SU-DHL-6 (cell line): ENCODE data around the gene C2CD2.

Source experiments
- H2AFZ ChIP-seq: fragments of 200-600 bp; sonication (generic); 2 replicates; pipeline ENCODE4 v1.6.1; 2014; ENCODE audit warnings: low read depth, mild to moderate bottlenecking, moderate library complexity, mixed read lengths, antibody characterized with exemption, low read length; ENCODE audit not compliant: severe bottlenecking
- H3F3A ChIP-seq: fragments of 200-600 bp; shearing (Covaris generic); 2 replicates; pipeline ENCODE4 v1.6.0; 2016; ENCODE audit warnings: antibody characterized with exemption, mild to moderate bottlenecking; ENCODE audit not compliant: insufficient read depth
- H3K27ac ChIP-seq: fragments of 200-600 bp; sonication (generic); 2 replicates; pipeline ENCODE4 v1.5.1; 2016; ENCODE audit warnings: low read depth, mild to moderate bottlenecking, low read length, moderate library complexity, mixed read lengths
- H3K27me3 ChIP-seq: fragments of 200-600 bp; sonication (generic), shearing (Covaris generic); 2 replicates; pipeline ENCODE4 v1.6.0; 2014; ENCODE audit warnings: mild to moderate bottlenecking, low read length
- H3K36me3 ChIP-seq: fragments of 200-600 bp; sonication (generic); 2 replicates; pipeline ENCODE4 v1.6.1; 2014; ENCODE audit warnings: mild to moderate bottlenecking, low read length, mixed read lengths
- H3K4me2 ChIP-seq: fragments of 300-600, 200-600 bp; shearing (Covaris generic), sonication (generic); 2 replicates; pipeline ENCODE4 v1.6.0; 2014; ENCODE audit warnings: low read length, low read depth, mild to moderate bottlenecking; ENCODE audit not compliant: poor library complexity, severe bottlenecking
- H3K4me3 ChIP-seq: fragments of 200-600 bp; sonication (generic); 2 replicates; pipeline ENCODE4 v1.5.1; 2014; ENCODE audit warnings: antibody characterized with exemption, low read length, mild to moderate bottlenecking, mixed read lengths; ENCODE audit not compliant: insufficient read depth, poor library complexity, severe bottlenecking
- H3K79me2 ChIP-seq: fragments of 200-600 bp; sonication (generic); 2 replicates; pipeline ENCODE4 v1.6.1; 2014; ENCODE audit warnings: mild to moderate bottlenecking, low read length, moderate library complexity; ENCODE audit not compliant: insufficient read depth
- H3K9ac ChIP-seq: fragments of 200-600 bp; sonication (generic); 2 replicates; pipeline ENCODE4 v1.7.0; 2014; ENCODE audit warnings: mild to moderate bottlenecking, low read length
- H3K9me2 ChIP-seq: fragments of 200-600 bp; sonication (generic); replicated peaks from 2 replicates; pipeline ENCODE4 v1.6.1; 2014; ENCODE audit warnings: low read length; ENCODE audit not compliant: insufficient read depth
- H3K9me3 ChIP-seq: fragments of 200-600 bp; sonication (generic); 2 replicates; pipeline ENCODE4 v1.6.1; 2014; ENCODE audit warnings: low read length, mixed read lengths; ENCODE audit not compliant: insufficient read depth
- H4K20me1 ChIP-seq: fragments of 200-600 bp; sonication (generic); 2 replicates; pipeline ENCODE4 v1.6.1; 2014; ENCODE audit warnings: low read depth, mild to moderate bottlenecking, antibody characterized with exemption, low read length, moderate library complexity, mixed read lengths
- EZH2phosphoT487 ChIP-seq: fragments of 200-600 bp; sonication (generic), shearing (Covaris generic); conservative IDR thresholded peaks from 2 replicates; pipeline ENCODE4 v1.6.1; 2018; ENCODE audit warnings: mild to moderate bottlenecking, antibody characterized with exemption, low read length, moderate library complexity, mixed read lengths
- TF ChIP-seq, protein P1 (sequence below): fragments of 200-600 bp; sonication (generic); IDR thresholded peaks from one replicate; pipeline ENCODE4 v1.5.1; 2017; ENCODE audit warnings: antibody characterized with exemption, mild to moderate bottlenecking, low read length, moderate library complexity; ENCODE audit not compliant: insufficient read depth, poor library complexity, severe bottlenecking

C2CD2 gene

DNA sequence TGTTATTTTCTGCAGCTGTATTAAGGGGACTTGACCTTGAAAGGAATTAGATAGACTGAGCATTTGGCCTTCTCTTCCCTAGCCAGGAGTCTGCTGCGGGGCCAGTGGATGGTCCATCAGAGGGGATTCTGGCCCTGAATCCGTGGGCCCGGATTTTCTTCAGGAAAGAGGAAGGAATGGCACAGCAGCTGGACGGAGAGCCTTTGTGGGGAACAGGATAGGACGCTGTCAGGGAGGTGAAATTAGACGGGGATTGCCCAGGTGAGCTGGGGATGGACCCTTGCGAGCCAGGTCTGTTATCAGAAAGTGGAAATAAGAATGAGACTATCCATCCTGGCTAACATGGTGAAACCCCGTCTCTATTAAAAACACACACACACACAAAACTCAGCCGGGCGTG is 1.7 kb upstream of the C2CD2 start:
- H3F3A ChIP-seq: no peaks in the 10 kb centered on the region
- H3K79me2 ChIP-seq: no peaks in the 10 kb centered on the region
- H3K4me2 ChIP-seq: no peak overlapping the region
- no peak overlapping the region for H3K27ac ChIP-seq
- H3K9me3 ChIP-seq: no peaks in the 10 kb centered on the region
- H3K9ac ChIP-seq: no peak overlapping the region
- no peaks in the 10 kb centered on the region for H3K27me3 ChIP-seq
- TF ChIP-seq, protein P1, sequence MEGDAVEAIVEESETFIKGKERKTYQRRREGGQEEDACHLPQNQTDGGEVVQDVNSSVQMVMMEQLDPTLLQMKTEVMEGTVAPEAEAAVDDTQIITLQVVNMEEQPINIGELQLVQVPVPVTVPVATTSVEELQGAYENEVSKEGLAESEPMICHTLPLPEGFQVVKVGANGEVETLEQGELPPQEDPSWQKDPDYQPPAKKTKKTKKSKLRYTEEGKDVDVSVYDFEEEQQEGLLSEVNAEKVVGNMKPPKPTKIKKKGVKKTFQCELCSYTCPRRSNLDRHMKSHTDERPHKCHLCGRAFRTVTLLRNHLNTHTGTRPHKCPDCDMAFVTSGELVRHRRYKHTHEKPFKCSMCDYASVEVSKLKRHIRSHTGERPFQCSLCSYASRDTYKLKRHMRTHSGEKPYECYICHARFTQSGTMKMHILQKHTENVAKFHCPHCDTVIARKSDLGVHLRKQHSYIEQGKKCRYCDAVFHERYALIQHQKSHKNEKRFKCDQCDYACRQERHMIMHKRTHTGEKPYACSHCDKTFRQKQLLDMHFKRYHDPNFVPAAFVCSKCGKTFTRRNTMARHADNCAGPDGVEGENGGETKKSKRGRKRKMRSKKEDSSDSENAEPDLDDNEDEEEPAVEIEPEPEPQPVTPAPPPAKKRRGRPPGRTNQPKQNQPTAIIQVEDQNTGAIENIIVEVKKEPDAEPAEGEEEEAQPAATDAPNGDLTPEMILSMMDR: no peak
- no peak for TF ChIP-seq EZH2phosphoT487
- no peak overlapping the region for H3K4me3 ChIP-seq
- H3K9me2 ChIP-seq: no peaks in the 10 kb centered on the region
- no peak overlapping the region for H2AFZ ChIP-seq
- H3K36me3 ChIP-seq: no peaks in the 10 kb centered on the region
- H4K20me1 ChIP-seq: no peaks in the 10 kb centered on the region

DNA sequence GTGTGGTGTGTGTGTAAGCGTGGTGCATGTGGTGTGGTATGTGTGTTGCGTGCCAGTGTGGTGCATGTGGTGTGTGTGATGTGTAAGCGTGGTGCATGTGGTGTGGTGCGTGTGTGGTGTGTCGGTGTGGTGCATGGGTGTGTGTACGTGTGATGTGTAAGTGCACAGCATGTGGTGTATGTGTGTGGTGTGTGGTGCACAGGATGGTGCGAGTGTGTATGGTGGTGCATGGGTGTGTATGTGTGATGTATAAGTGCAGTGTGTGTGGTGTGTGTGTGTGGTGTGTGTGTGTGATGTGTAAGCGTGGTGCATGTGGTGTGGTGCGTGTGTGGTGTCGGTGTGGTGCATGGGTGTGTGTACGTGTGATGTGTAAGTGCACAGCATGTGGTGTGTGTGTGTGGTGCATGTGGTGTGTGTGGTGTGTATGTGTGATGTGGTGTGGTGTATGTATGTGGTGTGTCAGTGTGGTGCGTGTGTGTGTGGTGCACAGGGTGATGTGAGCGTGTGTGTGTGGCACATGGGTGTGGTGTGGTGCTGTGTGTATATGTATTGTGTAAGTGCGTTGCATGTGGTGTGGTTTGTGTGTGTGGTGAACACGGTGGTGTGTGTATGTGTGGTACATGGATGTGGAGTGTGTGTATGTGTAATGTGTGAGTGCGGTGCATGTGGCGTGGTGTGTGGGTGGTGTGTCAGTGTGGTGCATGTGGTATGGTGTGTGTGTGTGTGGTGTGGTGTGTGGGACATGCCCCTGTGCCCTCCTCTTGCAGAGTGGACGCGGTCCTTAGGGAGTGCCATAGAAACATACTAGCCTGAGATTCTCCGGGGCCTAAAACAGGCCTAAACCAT is 1.1 kb upstream of the C2CD2 start:
- H2AFZ ChIP-seq: no peak overlapping the region
- H3K36me3 ChIP-seq: no peaks in the 10 kb centered on the region
- no peak overlapping the region for H3K27ac ChIP-seq
- H3K4me3 ChIP-seq: no peak overlapping the region
- no peaks in the 10 kb centered on the region for H3K79me2 ChIP-seq
- no peak overlapping the region for H3K4me2 ChIP-seq
- TF ChIP-seq, protein P1: no peak
- TF ChIP-seq EZH2phosphoT487: no peak
- no peaks in the 10 kb centered on the region for H3K9me2 ChIP-seq
- H3K9ac ChIP-seq: no peak overlapping the region
- no peaks in the 10 kb centered on the region for H4K20me1 ChIP-seq
- H3K27me3 ChIP-seq: no peaks in the 10 kb centered on the region
- no peaks in the 10 kb centered on the region for H3F3A ChIP-seq
- no peaks in the 10 kb centered on the region for H3K9me3 ChIP-seq

DNA sequence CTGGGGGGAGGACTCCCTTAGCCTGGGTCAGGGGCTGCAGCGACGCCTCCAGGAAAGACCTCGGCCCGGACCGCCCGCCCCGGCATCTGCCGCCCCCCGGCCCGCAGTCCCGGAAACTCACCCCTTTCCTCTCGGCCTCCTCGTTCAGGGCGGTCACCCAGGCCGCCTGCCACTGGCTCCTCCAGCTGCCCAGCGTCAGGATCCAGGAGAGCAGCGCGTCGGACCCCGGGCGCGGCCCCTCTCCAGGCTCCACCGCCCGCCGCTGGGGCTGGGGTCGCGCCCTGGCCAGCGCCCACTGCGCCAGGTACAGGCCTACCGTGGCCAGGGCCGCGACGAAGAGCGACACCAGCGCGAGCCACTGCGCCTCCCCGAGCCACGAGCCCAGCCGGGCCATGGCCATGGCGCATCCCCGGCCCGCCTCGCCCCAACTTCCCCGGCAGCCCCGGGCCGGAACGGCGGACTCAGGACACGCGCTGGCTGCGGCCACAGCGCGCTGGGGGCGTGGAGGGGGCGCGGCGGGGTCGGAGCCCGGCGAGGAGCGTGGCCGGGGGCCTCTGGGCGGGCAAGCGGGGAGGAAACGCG is 478 bp downstream of the C2CD2 start:
- Histone ChIP-seq H3K9me2 (no peaks in the 10 kb centered on the region), H3K27ac (no peak overlapping the region), H2AFZ (no peak overlapping the region)

More for the DNA sequence above, 478 bp downstream of the C2CD2 start:
- Histone ChIP-seq H3F3A (no peaks in the 10 kb centered on the region), H3K27me3 (no peaks in the 10 kb centered on the region), H3K4me2 (no peak overlapping the region), H3K9me3 (no peaks in the 10 kb centered on the region), H3K9ac (no peak overlapping the region), H3K4me3 (no peak overlapping the region), H3K36me3 (no peaks in the 10 kb centered on the region), H3K79me2 (no peaks in the 10 kb centered on the region), H4K20me1 (no peaks in the 10 kb centered on the region)
- TF ChIP-seq, protein P1: no peak
- no peak for TF ChIP-seq EZH2phosphoT487
